ENCODE measurements around the gene RFX6. TPM values are rescaled to one million over a fixed set of nuclear protein-coding genes. Genes with fewer than 3 reads are reported as not detected.

RFX6 gene
- total RNA-seq, 1 donor from 2014 or later, result not detected

DNA sequence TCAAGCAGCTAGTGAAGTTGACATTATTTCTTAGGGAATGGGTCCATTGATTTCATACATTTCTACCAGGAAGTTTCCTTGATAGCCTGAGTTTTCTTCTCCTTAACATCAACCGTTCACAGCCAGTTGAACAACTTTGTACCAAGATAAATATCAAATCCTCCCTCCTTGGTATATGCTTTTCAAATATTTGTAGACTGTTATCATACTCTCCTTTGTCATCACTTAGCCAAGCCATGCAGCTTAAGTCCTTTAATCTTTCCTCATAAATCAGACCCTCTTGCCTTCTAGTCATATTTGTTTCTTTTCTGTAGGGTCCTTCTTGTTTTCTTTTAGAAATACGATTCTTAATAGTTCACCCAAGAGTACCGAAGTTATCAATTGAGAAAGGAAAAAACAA is 25.6 kb downstream of the RFX6 start:
- no peak for ATAC-seq

DNA sequence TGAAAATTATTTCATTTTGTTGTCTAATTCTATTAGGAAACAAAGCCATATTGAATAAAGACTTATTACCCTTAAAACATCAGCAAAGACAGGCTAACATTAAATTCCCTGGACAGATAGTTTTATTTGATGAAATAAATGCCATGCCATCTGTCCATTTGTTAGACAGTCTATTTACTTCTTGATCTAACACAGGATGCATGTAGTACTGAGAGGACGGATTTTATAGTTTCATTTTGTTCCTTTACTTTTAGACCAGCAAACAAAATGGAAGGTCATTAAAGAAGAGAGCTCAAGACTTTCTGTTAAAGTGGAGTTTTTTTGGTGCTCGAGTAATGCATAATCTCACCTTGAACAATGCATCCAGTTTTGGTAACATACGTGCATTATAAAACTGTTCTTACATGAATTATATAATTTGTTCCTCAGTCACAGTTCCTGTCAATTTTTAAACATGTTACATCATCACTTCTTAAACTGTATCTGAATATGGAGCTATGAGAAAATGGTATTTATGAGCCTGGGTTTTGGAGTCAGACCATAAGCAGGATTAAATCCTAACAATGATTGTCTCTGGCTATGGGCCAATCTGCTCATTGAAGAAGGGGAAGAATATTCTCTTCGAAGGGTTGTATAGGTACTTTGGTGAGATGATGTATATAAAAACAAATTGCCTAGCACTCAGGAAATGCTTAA is 46.0 kb downstream of the RFX6 start:
- ATAC-seq, result no peak

DNA sequence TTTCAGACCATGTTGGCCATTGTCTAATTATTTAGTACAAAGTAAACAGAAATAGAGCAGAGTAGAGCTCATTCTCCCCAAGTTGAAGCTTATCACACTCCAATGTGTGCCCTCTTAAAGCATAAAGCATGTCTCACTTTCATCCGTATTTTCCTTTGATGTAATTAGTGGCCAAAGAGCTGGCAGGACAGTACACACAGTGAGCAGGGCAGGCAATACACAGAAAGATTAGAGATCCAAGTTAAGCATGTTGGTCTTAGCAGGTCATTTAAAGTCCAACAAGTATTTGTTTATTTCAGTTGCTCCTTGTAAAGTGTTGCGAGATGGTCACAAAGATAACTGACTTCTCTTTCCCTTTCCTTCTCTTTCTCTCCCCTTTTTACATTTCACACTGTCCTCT is 47.2 kb downstream of the RFX6 start:
- ATAC-seq, result no peak

DNA sequence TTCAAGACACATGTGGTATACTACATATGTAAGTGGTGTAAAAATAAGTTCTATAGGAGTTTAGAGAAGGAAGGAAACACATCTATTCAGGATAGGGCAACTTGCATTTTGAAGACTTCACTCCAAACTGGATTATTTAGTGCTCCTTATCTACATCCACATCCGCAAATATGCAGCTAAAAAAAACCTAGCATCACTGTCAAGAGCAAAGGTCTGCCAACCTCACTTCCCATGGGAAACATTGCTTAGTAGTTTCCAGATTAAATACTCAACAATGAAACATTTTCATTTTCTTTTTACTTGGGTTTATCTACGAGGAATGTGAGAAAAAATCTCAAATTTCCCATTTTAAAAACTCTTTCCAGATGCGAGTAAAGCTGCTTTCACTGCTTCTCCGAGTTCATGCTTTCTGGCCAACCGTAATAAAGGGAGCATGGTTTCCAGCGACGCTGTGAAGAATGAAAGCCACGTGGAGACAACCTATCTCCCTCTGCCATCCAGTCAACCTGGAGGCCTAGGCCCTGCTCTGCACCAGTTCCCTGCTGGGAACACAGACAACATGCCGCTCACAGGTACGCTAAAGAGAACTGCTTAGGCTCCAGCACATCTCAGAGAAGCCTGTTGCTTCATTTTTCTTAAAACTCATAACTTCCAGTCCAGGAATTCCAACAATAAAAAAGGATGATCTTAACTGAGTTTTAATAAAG is 48.2 kb downstream of the RFX6 start:
- no peak for ATAC-seq

DNA sequence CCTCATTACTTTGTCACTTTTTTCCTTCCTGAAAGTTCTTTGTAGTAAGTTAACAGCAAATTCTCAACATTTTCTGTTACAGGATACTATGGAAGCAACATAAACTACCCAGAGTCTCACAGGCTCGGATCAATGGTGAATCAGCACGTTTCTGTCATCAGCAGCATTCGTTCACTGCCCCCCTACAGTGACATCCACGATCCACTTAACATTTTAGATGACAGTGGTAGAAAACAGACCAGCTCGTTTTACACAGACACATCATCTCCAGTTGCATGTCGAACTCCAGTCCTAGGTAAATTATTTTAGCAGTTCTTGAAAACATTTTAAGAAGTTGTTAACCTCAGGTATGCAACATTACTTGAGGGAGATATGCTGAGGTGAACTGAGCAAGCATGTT is 51.6 kb downstream of the RFX6 start:
- ATAC-seq, result no peak

DNA sequence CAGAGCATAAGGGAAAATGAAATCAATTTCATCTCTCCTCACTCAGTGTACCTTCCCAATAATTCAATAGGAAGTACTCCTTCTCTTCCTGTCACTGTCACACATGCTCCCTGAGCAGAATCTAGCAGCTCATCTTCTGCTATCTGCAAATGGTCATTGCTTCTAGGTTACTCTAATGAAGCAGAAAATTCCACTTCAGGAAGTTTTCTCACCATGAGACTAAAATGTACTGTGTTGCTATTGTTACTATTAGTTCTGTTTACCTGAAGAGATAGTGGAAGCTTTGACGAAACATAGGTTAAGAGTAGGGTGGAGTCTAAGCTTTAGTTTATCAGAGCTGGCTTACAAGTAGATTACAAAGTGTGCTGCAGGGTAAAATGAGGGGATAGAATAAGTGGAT is 52.8 kb downstream of the RFX6 start:
- ATAC-seq, result no peak

DNA sequence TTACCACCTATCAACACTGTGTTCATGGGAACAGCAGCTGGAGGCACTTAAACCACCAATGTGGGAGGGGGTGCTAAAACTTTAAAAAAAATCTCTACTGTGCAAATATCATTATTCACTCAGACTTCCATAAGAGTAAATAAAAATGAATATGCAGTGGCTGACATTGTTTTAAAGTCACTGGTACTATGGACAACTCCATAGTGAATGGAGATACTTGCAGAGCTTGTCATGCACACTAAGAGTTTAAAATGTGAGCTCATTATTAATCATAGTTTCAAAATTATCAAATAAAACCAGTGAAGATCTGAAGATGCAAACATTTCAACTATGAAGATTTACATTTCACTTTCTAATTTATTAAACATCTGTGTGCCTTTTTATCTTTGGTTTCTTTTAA is 54.4 kb downstream of the RFX6 start:
- no peak for ATAC-seq

DNA sequence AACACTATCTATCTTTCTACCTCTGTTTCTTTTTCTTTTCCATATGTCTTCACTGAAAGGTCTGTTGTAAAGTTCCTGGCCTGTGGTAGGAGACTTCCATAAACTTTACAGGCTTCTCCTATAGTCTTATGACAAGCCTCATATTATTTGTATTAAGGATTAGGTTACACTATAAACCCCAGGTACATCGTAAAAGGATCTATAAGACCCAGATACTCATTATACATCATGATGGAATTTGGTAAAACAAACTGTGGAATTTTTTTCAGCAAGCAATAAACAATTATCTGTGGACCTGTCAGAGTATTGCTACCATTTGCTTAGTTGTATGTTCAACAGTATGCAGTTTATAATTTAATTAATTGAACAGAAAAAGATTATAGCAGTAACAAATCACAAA is 55.5 kb downstream of the RFX6 start:
- ATAC-seq, result no peak

DNA sequence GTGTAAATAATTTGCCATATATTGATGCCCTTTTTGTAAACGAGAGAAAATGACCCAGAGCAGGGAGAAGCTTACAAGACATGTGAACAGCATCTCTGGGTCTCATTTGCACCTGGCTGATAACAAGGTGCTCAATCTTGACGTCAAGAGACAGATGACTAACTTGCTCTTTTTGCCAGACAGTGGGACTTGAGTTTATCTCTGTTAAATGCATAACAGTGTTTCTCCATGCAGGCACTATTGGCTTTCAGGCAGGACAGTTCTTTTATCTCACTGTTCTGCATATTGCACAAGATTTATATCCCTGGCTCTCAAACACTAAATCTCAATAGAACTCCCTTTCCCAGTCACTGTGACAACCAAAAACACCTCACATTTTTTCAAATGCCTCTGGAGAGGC is 56.4 kb downstream of the RFX6 start:
- no peak for ATAC-seq

DNA sequence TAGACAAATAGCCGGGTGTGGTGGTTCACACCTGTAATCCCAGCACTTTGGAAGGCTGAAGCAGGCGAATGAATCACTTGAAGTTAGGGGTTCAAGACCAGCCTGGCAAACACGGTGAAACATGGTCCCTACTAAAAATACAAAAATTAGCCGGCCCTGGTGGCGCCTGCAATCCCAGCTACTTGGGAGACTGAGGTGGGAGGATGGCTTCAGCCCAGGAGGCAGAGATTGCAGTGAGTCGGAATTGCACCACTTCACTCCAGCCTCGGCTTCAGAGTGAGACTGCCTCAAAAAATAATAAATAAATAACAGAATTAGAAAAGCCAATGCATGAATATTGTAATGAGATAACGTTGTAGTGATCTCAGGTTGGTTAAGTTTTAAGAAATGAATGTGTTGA is 61.3 kb downstream of the RFX6 start:
- no peak for ATAC-seq

DNA sequence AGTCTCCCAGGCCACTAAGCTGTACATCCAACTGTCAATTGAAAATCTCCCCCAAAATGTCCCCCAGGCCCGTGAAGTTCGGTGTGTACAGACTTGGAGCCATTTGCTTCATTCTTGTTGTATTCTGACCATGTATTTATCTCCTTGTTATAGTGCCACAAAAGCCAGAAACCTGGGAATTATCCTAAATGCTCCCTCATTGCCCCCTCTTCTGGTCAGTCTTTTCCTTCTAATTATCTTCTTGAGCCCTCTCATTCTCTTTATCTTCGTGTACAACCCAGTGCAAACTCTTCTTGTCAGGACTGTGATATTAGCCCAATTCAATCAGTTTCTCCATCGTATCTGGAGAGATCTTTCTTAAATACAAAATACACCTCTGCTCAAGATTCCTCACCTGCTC is 64.7 kb downstream of the RFX6 start:
- no peak for ATAC-seq

DNA sequence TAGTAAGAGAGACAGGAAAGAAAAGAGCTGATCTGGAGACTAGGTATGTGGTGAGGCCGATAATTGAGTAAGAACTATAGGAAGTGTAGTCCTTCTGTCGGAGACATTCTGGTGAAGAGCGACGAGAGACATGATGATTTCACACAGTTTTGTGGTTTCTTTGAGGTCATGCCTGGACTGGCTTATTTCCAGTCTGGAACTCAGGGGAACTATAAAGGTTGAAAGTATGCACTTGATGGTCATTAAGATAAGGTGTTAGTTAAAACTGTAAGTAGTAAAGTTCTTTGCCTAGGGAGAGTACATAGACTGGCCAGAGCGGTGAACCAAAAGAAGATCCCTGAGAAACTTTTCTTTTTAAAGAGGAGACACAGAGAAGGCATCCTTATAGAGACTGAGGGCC is 68.8 kb downstream of the RFX6 start:
- ATAC-seq, result no peak

DNA sequence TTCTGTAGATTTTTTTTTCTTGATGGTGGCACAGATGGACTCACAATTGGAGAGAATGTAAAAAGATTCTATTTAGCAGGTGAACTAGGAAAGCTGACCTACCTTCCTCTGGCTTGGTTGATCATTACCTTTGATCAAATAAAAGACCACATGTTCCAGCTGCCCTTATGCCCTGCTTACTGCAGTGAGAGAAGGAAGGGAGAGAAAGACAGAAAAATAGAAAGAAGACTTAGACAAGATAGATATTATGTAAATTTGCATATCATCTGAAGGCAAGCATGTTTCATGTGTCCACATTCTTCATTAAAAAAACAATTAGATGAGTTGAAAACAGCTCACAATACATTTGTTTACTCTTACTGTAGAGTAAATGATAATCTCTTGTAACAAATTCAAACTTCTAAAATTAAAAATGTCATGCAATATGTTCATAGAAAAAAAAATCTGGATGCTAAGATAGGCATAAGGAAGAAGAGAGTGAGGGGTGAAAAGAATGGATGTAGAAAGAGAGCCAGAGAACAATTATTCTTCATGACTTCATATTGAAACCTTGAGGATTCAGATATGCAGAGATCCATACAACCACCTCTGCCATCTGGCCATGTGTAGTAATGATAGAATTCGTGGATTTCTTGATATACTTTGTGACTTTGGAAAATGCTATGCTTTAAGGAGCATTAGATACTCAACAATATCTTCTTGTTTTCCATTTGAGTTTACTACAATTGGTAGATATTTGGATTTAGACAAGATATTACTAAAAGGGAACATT is 71.7 kb downstream of the RFX6 start:
- ATAC-seq, result no peak

DNA sequence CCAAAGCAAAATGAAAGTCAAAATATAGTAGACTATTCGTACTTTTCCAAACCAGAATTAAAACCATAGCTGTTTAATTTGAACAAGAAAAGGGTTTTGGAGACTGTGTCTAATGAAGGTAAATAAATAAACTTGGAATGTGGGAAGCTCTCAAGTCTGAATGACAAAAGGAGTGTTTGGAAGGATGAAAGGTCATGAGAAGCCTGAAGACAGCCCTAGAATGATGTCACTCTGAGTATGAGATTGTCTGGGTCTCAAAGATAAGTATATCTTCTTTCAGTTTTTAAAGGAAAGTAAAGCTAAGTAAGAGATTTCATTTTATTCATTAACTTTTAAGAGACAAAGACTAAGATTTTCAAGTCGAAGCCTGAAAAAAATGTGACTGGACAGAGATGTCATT is 72.9 kb downstream of the RFX6 start:
- no peak for ATAC-seq

DNA sequence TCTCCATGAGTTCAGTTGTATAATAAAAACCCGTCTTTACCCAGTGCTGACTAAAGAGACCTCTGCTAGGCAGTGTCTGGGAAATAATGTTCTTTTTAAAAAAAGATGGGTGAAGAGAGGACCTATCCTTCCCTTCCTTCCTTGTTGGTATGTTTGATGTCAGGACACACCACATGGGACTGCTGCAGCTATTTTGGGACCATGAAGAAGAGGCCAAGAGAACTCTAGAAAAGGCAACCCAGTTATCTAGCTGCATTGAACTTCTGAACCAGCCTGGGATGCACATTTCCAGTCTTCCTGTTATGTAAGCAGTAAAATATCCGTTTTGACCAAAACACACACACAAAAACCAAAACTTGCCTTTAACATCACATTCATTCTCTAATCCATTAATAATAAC is 77.3 kb downstream of the RFX6 start:
- no peak for ATAC-seq

DNA sequence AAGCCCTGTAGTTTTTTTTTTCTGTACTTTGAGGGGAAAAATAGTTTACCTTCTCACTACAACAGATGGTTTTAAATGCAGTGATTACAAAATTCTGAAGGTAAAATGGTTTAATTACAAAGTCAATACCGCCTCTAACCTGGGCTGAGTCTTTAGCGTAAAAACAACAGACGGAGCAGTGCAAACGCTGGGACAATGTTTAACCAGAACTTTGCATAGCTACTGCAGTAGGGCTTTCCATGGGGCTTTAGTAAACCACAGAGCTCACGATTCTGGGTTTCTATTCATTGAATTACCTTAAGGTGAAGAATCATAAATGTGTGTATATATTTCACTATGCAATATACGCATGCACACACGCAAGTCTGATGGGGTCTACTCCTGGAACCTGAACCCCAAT is 77.9 kb downstream of the RFX6 start:
- ATAC-seq, result no peak

DNA sequence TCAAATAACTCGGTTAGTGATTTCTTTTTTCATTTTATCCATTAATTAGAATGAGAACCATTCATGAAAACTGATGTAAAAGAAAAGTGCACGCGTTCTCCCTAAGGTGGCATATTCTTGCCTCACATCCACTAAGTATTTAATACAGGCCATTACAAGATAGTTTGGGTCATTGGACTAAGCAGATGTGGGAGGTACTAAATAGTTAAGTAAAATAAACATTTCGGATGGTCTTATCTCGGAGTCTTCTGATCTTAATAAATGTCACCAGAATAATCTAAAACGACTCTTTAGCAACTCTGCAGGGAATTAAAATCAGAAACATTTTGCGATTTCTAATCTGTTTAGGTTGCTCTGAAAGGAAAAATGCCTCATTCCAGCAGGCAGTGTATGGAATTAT is 78.7 kb downstream of the RFX6 start:
- ATAC-seq, result no peak

DNA sequence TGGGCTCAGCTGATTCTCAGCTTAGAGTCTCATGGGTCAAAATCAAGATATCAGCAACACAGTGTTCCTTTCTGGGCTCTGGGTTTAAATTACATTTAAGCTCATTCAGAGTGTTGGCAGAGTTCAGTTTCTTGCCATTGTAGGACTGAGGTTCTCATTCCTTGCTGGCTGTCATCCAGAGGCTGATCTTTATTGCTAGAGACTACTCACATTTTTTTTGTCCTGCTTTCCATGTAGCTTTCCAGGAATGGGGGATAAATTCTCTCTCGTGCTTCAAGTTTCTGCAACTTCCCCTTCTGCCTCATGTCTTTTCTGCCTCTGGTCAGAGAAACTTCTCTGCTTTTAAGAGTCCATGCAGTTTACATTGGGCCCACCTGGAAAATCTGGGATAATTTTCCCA is 86.9 kb downstream of the RFX6 start:
- no peak for ATAC-seq

DNA sequence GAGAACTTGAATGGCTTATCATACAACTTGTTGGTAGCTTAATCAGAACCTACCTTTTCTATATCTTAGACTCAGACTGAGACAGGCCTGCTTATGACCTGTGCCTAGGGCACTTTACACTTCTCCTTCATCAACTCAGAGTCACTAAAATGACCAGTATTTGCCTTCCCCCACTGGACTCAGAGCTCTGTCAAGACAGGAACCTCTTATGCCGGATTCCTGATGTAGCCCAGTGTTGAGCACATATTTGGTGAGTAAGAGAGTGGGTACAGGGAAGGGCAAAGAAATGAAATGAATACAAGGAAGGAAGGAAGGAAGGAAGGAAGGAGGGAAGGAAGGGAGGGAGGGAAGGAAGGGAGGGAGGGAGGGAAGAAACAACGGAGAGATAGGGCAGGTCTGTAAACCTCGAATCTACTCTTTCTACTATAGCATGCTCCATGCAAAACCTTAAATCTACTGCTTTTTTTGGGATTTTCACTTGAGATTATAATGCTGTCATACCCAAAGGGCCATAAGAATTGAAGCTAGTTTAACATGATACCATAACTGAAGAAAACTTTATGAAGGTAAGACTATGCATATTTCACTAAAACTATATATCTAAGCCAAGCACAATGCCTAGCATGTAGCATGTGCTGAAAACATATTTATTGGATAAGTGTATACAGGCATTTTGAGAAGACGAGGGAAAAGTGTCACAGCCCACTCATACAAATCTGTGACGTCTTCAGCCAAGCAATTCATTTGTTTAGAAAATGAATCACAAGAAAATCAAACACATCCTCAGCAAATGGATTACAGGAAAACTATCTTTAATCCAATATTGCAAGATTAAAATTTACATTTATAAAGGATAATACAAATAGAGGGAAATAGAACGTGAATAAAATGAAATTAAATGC is 89.9 kb downstream of the RFX6 start:
- ATAC-seq, result no peak

DNA sequence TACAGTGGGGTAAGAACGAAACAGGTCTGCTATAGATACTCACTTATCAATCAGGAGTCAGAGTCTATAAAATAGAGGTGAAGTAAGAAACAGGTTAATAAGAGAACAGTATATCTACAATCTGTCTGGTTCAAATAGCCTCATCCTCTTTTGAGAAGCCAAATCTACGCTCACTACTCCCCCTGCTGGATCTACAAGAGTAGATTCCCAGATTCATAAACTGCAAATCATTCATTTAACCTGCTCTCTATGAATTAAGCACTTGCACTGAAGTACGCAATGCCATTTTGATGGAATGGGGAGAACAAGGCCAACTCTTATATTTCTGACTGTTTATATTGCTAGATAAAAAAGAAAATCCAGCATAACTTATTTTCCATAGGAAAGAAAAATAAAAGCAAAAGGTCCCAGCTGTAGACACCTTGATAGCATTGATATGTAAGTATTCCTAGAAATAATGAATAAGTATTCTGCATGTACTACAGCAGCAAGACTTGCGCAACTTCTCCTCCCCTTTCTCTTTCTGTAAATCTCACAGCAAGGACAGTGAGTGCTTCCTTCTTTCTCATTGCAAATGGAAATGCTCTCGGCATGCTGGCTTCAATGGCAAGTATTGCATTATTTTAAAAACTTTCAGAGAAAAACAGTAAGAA is 92.3 kb downstream of the RFX6 start:
- no peak for ATAC-seq

DNA sequence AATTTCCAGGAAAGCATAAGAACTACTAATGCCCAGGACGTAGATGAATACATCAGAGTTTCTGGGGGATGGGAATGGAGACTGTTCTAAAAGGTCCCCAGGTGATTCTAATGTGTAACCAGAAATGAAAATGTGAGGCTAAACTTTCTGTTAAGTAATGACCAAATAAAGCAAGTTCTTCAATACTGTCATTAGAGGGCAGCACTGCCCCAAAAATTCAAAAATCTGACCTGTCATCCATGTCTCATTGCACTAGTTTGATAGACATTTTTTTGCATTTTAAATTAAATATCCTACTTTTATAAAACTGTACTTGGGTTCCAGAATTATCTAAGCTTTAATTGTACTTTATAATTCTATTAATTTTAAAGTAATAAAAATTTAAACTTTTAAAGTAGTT is 94.9 kb downstream of the RFX6 start:
- no peak for ATAC-seq

DNA sequence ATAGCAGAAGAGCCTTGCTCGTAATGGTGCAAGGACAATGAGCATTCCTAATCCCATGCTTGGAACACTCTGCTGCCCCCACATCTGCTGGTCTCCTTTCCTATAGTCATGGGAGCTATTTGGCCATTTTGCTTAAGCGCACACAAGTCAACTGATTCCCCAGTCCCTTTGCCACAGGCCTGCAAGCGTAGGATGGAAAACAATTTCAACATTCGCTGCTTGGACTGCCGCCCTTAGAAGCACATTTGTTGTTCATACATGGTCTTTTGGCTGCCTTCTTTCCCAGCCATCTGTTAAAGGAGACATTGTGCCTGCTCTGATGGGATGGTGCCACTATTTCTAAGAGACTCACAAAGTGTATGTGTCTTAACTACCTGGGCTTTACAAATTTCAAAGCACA is 96.9 kb downstream of the RFX6 start:
- ATAC-seq, result no peak
